ENCODE measurements around the gene CITED1.

DNA sequence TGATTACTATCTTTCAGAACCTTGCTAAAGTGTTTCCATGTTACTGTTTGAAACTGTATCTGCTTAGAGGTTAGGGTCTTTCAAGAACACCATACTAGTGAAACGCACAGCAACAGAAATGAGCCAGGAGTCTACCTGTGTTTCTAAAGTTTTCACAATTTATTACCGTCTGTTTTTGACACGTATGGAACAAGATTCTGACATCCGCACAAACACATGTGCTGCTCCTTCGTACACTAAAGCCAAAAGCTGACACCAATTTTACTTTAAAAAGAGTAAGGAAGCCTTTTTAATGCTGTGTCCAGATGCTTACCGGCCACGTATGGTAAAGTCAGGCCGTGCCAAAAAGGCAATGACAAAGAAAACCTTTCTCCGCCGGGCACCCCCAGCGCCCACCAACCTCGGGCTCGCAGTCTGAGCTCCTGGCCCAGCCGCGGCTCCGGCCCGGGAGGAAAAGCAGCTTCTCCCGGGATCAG, 29.2 kb downstream of the CITED1 start:
- TF ChIP-seq, protein P1, sequence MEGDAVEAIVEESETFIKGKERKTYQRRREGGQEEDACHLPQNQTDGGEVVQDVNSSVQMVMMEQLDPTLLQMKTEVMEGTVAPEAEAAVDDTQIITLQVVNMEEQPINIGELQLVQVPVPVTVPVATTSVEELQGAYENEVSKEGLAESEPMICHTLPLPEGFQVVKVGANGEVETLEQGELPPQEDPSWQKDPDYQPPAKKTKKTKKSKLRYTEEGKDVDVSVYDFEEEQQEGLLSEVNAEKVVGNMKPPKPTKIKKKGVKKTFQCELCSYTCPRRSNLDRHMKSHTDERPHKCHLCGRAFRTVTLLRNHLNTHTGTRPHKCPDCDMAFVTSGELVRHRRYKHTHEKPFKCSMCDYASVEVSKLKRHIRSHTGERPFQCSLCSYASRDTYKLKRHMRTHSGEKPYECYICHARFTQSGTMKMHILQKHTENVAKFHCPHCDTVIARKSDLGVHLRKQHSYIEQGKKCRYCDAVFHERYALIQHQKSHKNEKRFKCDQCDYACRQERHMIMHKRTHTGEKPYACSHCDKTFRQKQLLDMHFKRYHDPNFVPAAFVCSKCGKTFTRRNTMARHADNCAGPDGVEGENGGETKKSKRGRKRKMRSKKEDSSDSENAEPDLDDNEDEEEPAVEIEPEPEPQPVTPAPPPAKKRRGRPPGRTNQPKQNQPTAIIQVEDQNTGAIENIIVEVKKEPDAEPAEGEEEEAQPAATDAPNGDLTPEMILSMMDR (IDR thresholded peaks at IDR 0.05), result no peak
- TF ChIP-seq POLR2A (IDR thresholded peaks at IDR 0.05), result no peak
